Mesendoderm (in vitro differentiated cells): Measurements from ENCODE around the gene REXO4.

Source experiments
- DNase-seq: peaks from one replicate; pipeline ENCODE4 v3.0.0; 2013
- H2AK5ac ChIP-seq: 2 replicates; pipeline ENCODE4 v1.6.1; 2013; ENCODE audit warnings: low read length, inconsistent platforms
- H2BK120ac ChIP-seq: 2 replicates; pipeline ENCODE4 v1.6.1; 2013; ENCODE audit warnings: low read depth, mild to moderate bottlenecking, low read length, moderate library complexity, mixed read lengths
- H2BK15ac ChIP-seq: replicated peaks from 2 replicates; pipeline ENCODE4 v1.6.1; 2013; ENCODE audit warnings: low read depth, mild to moderate bottlenecking, moderate library complexity
- H2BK5ac ChIP-seq: 2 replicates; pipeline ENCODE4 v1.6.1; 2013; ENCODE audit warnings: low read length, inconsistent platforms
- H3K18ac ChIP-seq: 2 replicates; pipeline ENCODE4 v1.6.1; 2013; ENCODE audit warnings: mild to moderate bottlenecking, low read length, mixed read lengths
- H3K23ac ChIP-seq: one replicate; pipeline ENCODE4 v1.6.1; 2013; ENCODE audit warnings: low read length
- H3K27ac ChIP-seq: 2 replicates; pipeline ENCODE4 v1.5.1; 2013; ENCODE audit warnings: low read depth, mild to moderate bottlenecking, inconsistent platforms, low read length, moderate library complexity
- H3K27me3 ChIP-seq: 2 replicates; pipeline ENCODE4 v1.6.1; 2013; ENCODE audit warnings: low read length, control low read depth, mild to moderate bottlenecking, inconsistent platforms; ENCODE audit not compliant: insufficient read depth, poor library complexity
- H3K36me3 ChIP-seq: 2 replicates; pipeline ENCODE4 v1.6.1; 2013; ENCODE audit warnings: low read length, inconsistent platforms; ENCODE audit not compliant: control insufficient read depth, insufficient read depth
- H3K4ac ChIP-seq: one replicate; pipeline ENCODE4 v1.6.1; 2013; ENCODE audit warnings: low read depth, mild to moderate bottlenecking, low read length, moderate library complexity
- H3K4me1 ChIP-seq: 2 replicates; pipeline ENCODE4 v1.6.1; 2013; ENCODE audit warnings: low read depth, low read length, inconsistent platforms; ENCODE audit not compliant: control insufficient read depth
- H3K4me2 ChIP-seq: 2 replicates; pipeline ENCODE4 v1.6.1; 2013; ENCODE audit warnings: low read length
- H3K4me3 ChIP-seq: 2 replicates; pipeline ENCODE4 v1.5.1; 2013; ENCODE audit warnings: mild to moderate bottlenecking, low read length
- H3K56ac ChIP-seq: one replicate; pipeline ENCODE4 v1.6.1; 2013; ENCODE audit warnings: low read length
- H3K79me1 ChIP-seq: 2 replicates; pipeline ENCODE4 v1.6.1; 2013; ENCODE audit warnings: low read length, inconsistent platforms
- H3K79me2 ChIP-seq: 2 replicates; pipeline ENCODE4 v1.6.1; 2013; ENCODE audit warnings: mild to moderate bottlenecking, low read length; ENCODE audit not compliant: control insufficient read depth, insufficient read depth
- H3K9ac ChIP-seq: 2 replicates; pipeline ENCODE4 v1.6.1; 2013; ENCODE audit warnings: low read length, inconsistent platforms
- H4K5ac ChIP-seq: one replicate; pipeline ENCODE4 v1.6.1; 2013; ENCODE audit warnings: low read length
- H4K8ac ChIP-seq: one replicate; pipeline ENCODE4 v1.6.1; 2013; ENCODE audit warnings: low read depth, mild to moderate bottlenecking, control low read depth, low read length, moderate library complexity
- WGBS: extraction: QIAGEN DNeasy Blood & Tissue Kit; methylation state at CpG from one replicate; pipeline ENCODE4 v1.1.7; 2013; ENCODE audit warnings: low lambda C conversion rate, missing lambda C conversion rate; ENCODE audit not compliant: insufficient coverage; ENCODE audit errors: extremely low coverage; 5-methylcytosine and 5-hydroxymethylcytosine counted together

The REXO4 gene

GRCh38 chr9:133421615-133422542 lies 4.1 kb upstream of the REXO4 start, which contains the start of gene ADAMTS13:
Gene ADAMTS13 (plus strand): TSS chr9:133422367. CDS start chr9:133422444, 77 bp downstream.
- Histone ChIP-seq H3K18ac (no peak within 1 kb of the TSS), H3K79me2 (peaks cover 6% of the 10 kb centered on the region), H3K56ac (peak within 1 kb of the TSS; percentile 56), H2AK5ac (no peak within 1 kb of the TSS), H2BK120ac (no peak within 1 kb of the TSS), H3K4me1 (no peaks in the 10 kb centered on the region), H2BK15ac (no peak within 1 kb of the TSS), H3K23ac (no peak within 1 kb of the TSS), H3K27ac (no peak within 1 kb of the TSS), H3K4me3 (no peak within 1 kb of the TSS), H3K27me3 (no peaks in the 10 kb centered on the region), H3K4me2 (no peak within 1 kb of the TSS), H3K36me3 (no peaks in the 10 kb centered on the region), H4K5ac (no peak within 1 kb of the TSS), H3K4ac (no peak within 1 kb of the TSS), H3K9ac (peak within 1 kb of the TSS; percentile 34), H2BK5ac (no peak within 1 kb of the TSS), H4K8ac (no peak within 1 kb of the TSS), H3K79me1 (no peaks in the 10 kb centered on the region)
- WGBS = no CpG with 5 or more reads among the region's 23 CpGs
- peak; percentile 81 for DNase-seq

GRCh38 chr9:133420392-133420827 lies 2.6 kb upstream of the REXO4 start:
- no peak overlapping the region for H3K23ac ChIP-seq
- peak; percentile 45 for DNase-seq
- no peak overlapping the region for H3K56ac ChIP-seq
- H3K4me2 ChIP-seq = no peak overlapping the region
- no peak overlapping the region for H4K8ac ChIP-seq
- H3K4ac ChIP-seq = no peak overlapping the region
- H3K79me2 ChIP-seq = peaks cover 18% of the 10 kb centered on the region
- H2BK15ac ChIP-seq = no peak overlapping the region
- no peaks in the 10 kb centered on the region for H3K27me3 ChIP-seq
- H3K36me3 ChIP-seq = no peaks in the 10 kb centered on the region
- H3K4me1 ChIP-seq = no peaks in the 10 kb centered on the region
- peaks cover 8% of the 10 kb centered on the region for H3K79me1 ChIP-seq
- WGBS = no CpG with 5 or more reads among the region's 5 CpGs
- no peak overlapping the region for H3K27ac ChIP-seq
- H2BK120ac ChIP-seq = no peak overlapping the region
- no peak overlapping the region for H2BK5ac ChIP-seq
- no peak overlapping the region for H3K4me3 ChIP-seq
- no peak overlapping the region for H3K9ac ChIP-seq
- H4K5ac ChIP-seq = no peak overlapping the region
- no peak overlapping the region for H3K18ac ChIP-seq
- no peak overlapping the region for H2AK5ac ChIP-seq

GRCh38 chr9:133419005-133419404 lies 1.2 kb upstream of the REXO4 start:
- Histone ChIP-seq H3K4me2 (no peak overlapping the region), H3K4me3 (no peak overlapping the region), H2BK5ac (no peak overlapping the region), H2AK5ac (no peak overlapping the region), H4K8ac (no peak overlapping the region), H3K18ac (no peak overlapping the region), H3K27me3 (no peaks in the 10 kb centered on the region), H3K4me1 (no peaks in the 10 kb centered on the region), H3K4ac (no peak overlapping the region), H3K9ac (no peak overlapping the region), H2BK120ac (no peak overlapping the region), H3K79me1 (peaks cover 11% of the 10 kb centered on the region), H2BK15ac (no peak overlapping the region), H3K56ac (no peak overlapping the region), H3K27ac (no peak overlapping the region), H3K79me2 (peaks cover 19% of the 10 kb centered on the region), H3K36me3 (peaks cover 1% of the 10 kb centered on the region), H3K23ac (no peak overlapping the region), H4K5ac (no peak overlapping the region)
- DNase-seq = no peak
- WGBS = no CpG with 5 or more reads among the region's 13 CpGs

- no peak overlapping the region for H3K4me3 ChIP-seq
- no peak overlapping the region for H4K8ac ChIP-seq
- H3K9ac ChIP-seq = no peak overlapping the region
- H2BK15ac ChIP-seq = no peak overlapping the region
- no peak overlapping the region for H3K56ac ChIP-seq
- H2BK5ac ChIP-seq = no peak overlapping the region
- peaks cover 4% of the 10 kb centered on the region for H3K36me3 ChIP-seq
- no peak overlapping the region for H3K23ac ChIP-seq
- peaks cover 19% of the 10 kb centered on the region for H3K79me2 ChIP-seq
- H3K79me1 ChIP-seq = peaks cover 12% of the 10 kb centered on the region
- DNase-seq = no peak
- no peak overlapping the region for H4K5ac ChIP-seq
- H2AK5ac ChIP-seq = no peak overlapping the region
- H3K4me2 ChIP-seq = no peak overlapping the region
- no peaks in the 10 kb centered on the region for H3K4me1 ChIP-seq
- H3K4ac ChIP-seq = no peak overlapping the region
- H3K18ac ChIP-seq = no peak overlapping the region
- H2BK120ac ChIP-seq = no peak overlapping the region
- no peaks in the 10 kb centered on the region for H3K27me3 ChIP-seq
- no peak overlapping the region for H3K27ac ChIP-seq
- WGBS = no CpG with 5 or more reads among the region's 1 CpG
These were observed 2.6 kb downstream of the REXO4 start for GRCh38 chr9:133415170-133415569.

GRCh38 chr9:133408042-133408441 lies 9.8 kb downstream of the REXO4 start:
- Histone ChIP-seq H2BK5ac (no peak overlapping the region), H3K27me3 (no peaks in the 10 kb centered on the region), H3K27ac (no peak overlapping the region), H3K4me1 (no peaks in the 10 kb centered on the region), H2AK5ac (no peak overlapping the region), H3K9ac (no peak overlapping the region), H3K23ac (no peak overlapping the region), H4K5ac (no peak overlapping the region), H3K4me2 (no peak overlapping the region), H4K8ac (no peak overlapping the region), H3K18ac (no peak overlapping the region), H3K56ac (no peak overlapping the region), H2BK15ac (no peak overlapping the region), H3K79me1 (no peaks in the 10 kb centered on the region), H3K36me3 (peaks cover 11% of the 10 kb centered on the region), H3K79me2 (no peaks in the 10 kb centered on the region), H3K4ac (no peak overlapping the region), H2BK120ac (no peak overlapping the region), H3K4me3 (no peak overlapping the region)
- no CpG with 5 or more reads among the region's 1 CpG for WGBS
- DNase-seq = no peak
